ENCODE results near the gene NCOA7.
"Not testable (repeated sequence)": the region's sequence is repeated elsewhere in the genome, so short reads cannot be mapped to it uniquely, and the experiment has no call there.

Gene NCOA7

GRCh38 chr6:125924697-125925358, 134.1 kb downstream of the NCOA7 start:
- no peak for DNase-seq

GRCh38 chr6:125926711-125927110, 136.0 kb downstream of the NCOA7 start:
- no peak for DNase-seq

- no peak for DNase-seq
These were observed 137.0 kb downstream of the NCOA7 start for GRCh38 chr6:125927761-125928160.

- DNase-seq = no peak
These were observed 140.1 kb downstream of the NCOA7 start for GRCh38 chr6:125930765-125931418.

- no peak for DNase-seq
These were observed 141.1 kb downstream of the NCOA7 start for GRCh38 chr6:125931733-125932450.

- DNase-seq = no peak
These were observed 141.7 kb downstream of the NCOA7 start for GRCh38 chr6:125932451-125932795.

- not testable (repeated sequence) for DNase-seq
These were observed 144.8 kb downstream of the NCOA7 start for GRCh38 chr6:125935520-125935919.

- DNase-seq = no peak
These were observed 148.3 kb downstream of the NCOA7 start for GRCh38 chr6:125939026-125939425.

- DNase-seq = no peak
These were observed 149.0 kb downstream of the NCOA7 start for GRCh38 chr6:125939791-125940190.

- DNase-seq = no peak
These were observed 149.7 kb downstream of the NCOA7 start for GRCh38 chr6:125940247-125941041.

- DNase-seq = no peak
These were observed 152.1 kb downstream of the NCOA7 start for GRCh38 chr6:125942672-125943527.

- DNase-seq = no peak
These were observed 153.0 kb downstream of the NCOA7 start for GRCh38 chr6:125943528-125944433.

GRCh38 chr6:125944434-125944816, 153.7 kb downstream of the NCOA7 start:
- DNase-seq = no peak

GRCh38 chr6:125944896-125945295, 154.1 kb downstream of the NCOA7 start:
- DNase-seq = no peak

- no peak for DNase-seq
These were observed 154.8 kb downstream of the NCOA7 start for GRCh38 chr6:125945378-125946141.

GRCh38 chr6:125947615-125948014, 156.9 kb downstream of the NCOA7 start:
- no peak for DNase-seq

GRCh38 chr6:125948455-125948854, 157.7 kb downstream of the NCOA7 start:
- DNase-seq = no peak

GRCh38 chr6:125949069-125949468, 158.3 kb downstream of the NCOA7 start:
- DNase-seq = no peak

- DNase-seq = peak; percentile 32
These were observed 159.5 kb downstream of the NCOA7 start for GRCh38 chr6:125950293-125950692.

- DNase-seq = not testable (repeated sequence)
These were observed 160.0 kb downstream of the NCOA7 start for GRCh38 chr6:125950716-125951115.
